ENCODE data around the gene MAPK10.

MAPK10 gene

DNA sequence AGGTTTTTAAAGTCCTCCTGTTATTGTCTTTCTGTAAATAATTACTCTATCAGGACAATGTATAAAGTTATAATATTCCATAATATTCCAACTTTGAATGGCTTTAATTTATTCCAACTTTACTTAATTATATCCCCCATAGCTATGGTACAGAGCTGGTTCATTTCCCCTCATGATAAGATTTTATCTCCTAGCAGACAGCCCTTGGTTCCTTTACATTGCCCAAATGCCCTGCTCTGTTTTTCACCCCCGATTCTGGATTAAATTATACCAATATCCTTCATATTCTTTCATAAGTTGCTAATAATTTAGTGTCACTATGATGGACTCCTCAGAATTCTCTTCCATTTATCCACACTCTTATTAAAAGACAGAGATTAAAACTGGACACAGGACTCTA is 340.5 kb downstream of the MAPK10 start:
- DNase-seq (ENCODE audit: low read depth), result no peak
- no peak overlapping the region for H3K4me3 ChIP-seq (ENCODE audit: low read depth, low read length)
- TF ChIP-seq, protein P1, sequence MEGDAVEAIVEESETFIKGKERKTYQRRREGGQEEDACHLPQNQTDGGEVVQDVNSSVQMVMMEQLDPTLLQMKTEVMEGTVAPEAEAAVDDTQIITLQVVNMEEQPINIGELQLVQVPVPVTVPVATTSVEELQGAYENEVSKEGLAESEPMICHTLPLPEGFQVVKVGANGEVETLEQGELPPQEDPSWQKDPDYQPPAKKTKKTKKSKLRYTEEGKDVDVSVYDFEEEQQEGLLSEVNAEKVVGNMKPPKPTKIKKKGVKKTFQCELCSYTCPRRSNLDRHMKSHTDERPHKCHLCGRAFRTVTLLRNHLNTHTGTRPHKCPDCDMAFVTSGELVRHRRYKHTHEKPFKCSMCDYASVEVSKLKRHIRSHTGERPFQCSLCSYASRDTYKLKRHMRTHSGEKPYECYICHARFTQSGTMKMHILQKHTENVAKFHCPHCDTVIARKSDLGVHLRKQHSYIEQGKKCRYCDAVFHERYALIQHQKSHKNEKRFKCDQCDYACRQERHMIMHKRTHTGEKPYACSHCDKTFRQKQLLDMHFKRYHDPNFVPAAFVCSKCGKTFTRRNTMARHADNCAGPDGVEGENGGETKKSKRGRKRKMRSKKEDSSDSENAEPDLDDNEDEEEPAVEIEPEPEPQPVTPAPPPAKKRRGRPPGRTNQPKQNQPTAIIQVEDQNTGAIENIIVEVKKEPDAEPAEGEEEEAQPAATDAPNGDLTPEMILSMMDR (IDR thresholded peaks at IDR 0.05; ENCODE audit: control insufficient read depth, extremely low read depth, insufficient read depth), result no peak

DNA sequence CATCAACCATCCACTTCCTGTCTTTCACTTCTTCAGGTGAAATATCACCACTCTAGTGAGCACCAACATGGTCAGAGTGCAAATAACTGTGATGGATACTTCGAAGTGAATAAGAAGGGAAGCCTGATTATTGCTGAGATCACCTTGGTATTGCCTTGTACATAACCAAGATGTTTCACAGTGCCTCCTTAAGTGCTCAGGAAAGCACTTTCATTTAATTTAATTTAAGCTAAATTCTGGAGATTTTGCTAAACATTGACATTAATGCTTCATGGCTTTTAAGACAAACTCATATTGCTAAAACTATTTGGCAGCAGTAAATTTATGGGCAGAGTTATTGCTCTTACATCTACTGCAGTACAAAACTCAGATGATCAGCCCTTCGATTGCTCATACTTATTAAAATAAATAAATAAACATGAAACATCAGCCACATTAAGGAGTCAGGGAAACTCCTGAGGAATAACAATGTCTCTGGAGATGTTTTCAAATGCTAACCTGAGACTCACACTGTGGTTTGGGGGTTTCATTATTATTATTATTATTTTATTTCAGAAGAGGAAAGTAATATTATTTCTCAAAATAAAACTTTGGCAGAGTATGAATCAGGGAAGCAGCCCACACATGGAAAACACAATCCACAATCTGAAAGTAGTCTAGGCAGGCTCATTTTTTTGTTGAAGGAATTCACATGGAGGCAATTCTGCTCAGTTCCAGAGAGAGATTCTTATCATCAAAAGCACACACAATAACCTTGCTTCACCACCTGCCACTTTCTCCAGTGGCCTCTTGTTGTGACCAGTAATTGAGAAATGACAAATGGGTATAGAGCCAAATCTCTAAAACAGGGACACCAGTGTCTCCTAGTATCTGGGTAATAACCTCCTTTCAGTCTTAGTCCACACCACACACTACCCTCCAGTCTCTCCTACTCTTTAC is 344.2 kb downstream of the MAPK10 start:
- DNase-seq (ENCODE audit: low read depth), result peak; percentile 10
- TF ChIP-seq, protein P1 (IDR thresholded peaks at IDR 0.05; ENCODE audit: control insufficient read depth, extremely low read depth, insufficient read depth), result no peak
- no peak overlapping the region for H3K4me3 ChIP-seq (ENCODE audit: low read depth, low read length)

DNA sequence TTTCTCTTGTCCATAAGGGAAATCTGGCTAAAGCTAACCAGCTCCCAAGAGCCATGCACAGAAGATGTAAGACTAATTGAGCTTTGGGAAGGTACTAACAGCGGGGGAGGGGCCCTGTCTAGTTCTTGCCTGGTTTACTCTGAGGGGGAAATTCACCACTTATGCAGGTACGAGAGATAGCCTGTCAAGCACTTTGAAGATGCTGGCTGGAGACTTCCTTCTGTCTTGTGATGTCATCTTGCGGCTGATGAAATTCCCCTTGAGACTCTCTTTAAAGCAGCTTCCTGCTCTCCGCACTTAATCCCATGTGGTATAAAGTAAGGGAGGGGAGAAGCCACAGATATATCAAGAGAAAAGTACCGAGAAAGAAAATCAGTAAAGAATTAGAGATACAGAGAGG is 345.3 kb downstream of the MAPK10 start:
- TF ChIP-seq, protein P1 (IDR thresholded peaks at IDR 0.05; ENCODE audit: control insufficient read depth, extremely low read depth, insufficient read depth), result no peak
- no peak overlapping the region for H3K4me3 ChIP-seq (ENCODE audit: low read depth, low read length)
- DNase-seq (ENCODE audit: low read depth), result no peak

DNA sequence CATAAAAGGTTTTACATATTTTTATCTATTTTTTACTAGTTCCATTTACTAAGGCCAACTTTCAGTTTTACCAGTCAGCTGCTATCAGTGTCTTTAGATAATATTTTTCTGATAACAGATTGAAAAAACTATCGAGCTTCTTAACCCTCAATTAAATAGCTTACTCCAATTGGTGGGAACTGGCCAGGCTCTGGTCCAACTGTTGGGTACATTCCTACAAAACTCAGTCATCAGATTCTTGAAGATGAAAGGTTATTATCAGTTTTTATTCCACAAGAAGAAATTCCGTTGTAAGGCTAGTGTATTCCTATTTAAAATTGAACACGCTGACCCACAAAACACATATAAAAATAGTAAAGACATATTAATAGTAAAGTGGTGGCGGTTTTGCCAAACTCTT is 346.2 kb downstream of the MAPK10 start:
- TF ChIP-seq, protein P1 (IDR thresholded peaks at IDR 0.05; ENCODE audit: control insufficient read depth, extremely low read depth, insufficient read depth), result no peak
- DNase-seq (ENCODE audit: low read depth), result no peak

DNA sequence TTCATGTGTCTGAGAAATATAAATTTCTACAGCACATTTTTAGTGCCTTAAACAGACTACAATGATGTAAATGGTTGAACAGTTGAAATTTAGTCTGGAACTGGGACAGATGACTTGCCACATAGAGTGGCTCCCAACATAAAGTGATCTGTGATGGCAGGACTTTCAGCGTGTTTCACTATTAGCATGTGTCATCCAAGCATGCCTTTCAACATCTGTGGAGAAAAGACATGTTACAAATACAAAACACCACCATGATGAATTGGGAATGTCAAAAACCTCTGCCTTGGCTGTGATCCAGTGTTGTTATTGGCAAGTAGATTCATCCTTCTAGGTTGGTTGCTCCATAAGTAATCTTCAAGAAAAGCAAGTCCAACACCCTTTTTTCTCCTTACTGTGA is 348.7 kb downstream of the MAPK10 start:
- DNase-seq (ENCODE audit: low read depth), result no peak
- no peak overlapping the region for H3K4me3 ChIP-seq (ENCODE audit: low read depth, low read length)
- TF ChIP-seq, protein P1 (IDR thresholded peaks at IDR 0.05; ENCODE audit: control insufficient read depth, extremely low read depth, insufficient read depth), result no peak

More for the DNA sequence above, 346.2 kb downstream of the MAPK10 start:
- no peak overlapping the region for H3K4me3 ChIP-seq (ENCODE audit: low read depth, low read length)

DNA sequence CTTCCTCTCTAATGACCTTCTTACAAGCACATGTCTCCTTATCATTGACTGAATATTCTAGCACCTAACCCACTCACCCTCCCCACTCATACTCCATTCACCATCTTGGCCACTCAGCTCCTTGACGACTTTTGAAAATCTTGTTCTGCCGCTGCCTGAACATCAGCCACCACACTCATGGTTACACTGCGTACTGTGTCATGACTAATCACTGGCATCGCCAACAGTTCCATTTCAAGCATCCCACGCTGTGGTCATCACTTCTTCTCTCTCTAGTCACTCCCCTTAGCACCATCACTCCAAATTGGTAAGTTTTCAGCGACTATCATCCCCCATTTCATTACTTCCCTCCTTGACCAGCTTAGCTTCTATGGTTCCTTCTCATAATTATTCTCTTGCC is 352.8 kb downstream of the MAPK10 start:
- DNase-seq (ENCODE audit: low read depth), result no peak
- TF ChIP-seq, protein P1 (IDR thresholded peaks at IDR 0.05; ENCODE audit: control insufficient read depth, extremely low read depth, insufficient read depth), result no peak
- H3K4me3 ChIP-seq (ENCODE audit: low read depth, low read length), result no peak overlapping the region

Measured in LNCaP clone FGC (cell line).